GM10266 (cell line): ENCODE measurements around the gene MIPOL1.

Experiments
- DNase-seq: peaks from one replicate; pipeline ENCODE4 v3.0.0; 2012; ENCODE audit errors: extremely low spot score
- CTCF ChIP-seq: IDR thresholded peaks from 2 replicates; pipeline ENCODE4 v1.5.1; 2012; ENCODE audit warnings: mild to moderate bottlenecking, low read depth; ENCODE audit not compliant: control insufficient read depth, insufficient read depth; ENCODE audit errors: missing control alignments

Gene MIPOL1

GRCh38 chr14:37241198-37241597 is 43.5 kb downstream of the MIPOL1 start:
- DNase-seq, result no peak
- TF ChIP-seq CTCF, result no peak

- DNase-seq, result peak; percentile 6
- TF ChIP-seq CTCF, result peak; percentile 61
These were observed 48.7 kb downstream of the MIPOL1 start for GRCh38 chr14:37246427-37246829.

- no peak for TF ChIP-seq CTCF
- DNase-seq, result no peak
These were observed 50.2 kb downstream of the MIPOL1 start for GRCh38 chr14:37247791-37248461.

GRCh38 chr14:37251775-37252174 is 54.0 kb downstream of the MIPOL1 start:
- DNase-seq, result no peak
- TF ChIP-seq CTCF, result no peak

GRCh38 chr14:37252434-37252833 is 54.7 kb downstream of the MIPOL1 start:
- TF ChIP-seq CTCF, result no peak
- no peak for DNase-seq

- no peak for TF ChIP-seq CTCF
- DNase-seq, result no peak
These were observed 56.2 kb downstream of the MIPOL1 start for GRCh38 chr14:37253905-37254304.

- DNase-seq, result no peak
- no peak for TF ChIP-seq CTCF
These were observed 56.7 kb downstream of the MIPOL1 start for GRCh38 chr14:37254411-37254947.
